Naive B cell (primary cell): ENCODE measurements around the gene TACC3. TPM values are rescaled to one million over a fixed set of nuclear protein-coding genes. Genes with fewer than 3 reads are reported as not detected.

Source experiments
- ATAC-seq, 2 donors: fragments of 150-1000 bp; cut with Tn5 transposase; 2 replicates each; pipeline ENCODE4 v1.10.0; 2021; ENCODE audit warnings: low read depth in 2 of 2, mild to moderate bottlenecking in 2 of 2, moderate library complexity in 2 of 2
- DNase-seq: peaks from one replicate; pipeline ENCODE4 v3.0.0; 2022
- H3K27ac Mint-ChIP-seq, 6 donors: one replicate each; pipeline ENCODE4 v1.8.0; 2020 to 2022; ENCODE audit warnings: mild to moderate bottlenecking in 6 of 6, mixed read lengths in 6 of 6, moderate library complexity in 5 of 6, inconsistent platforms in 2 of 6
- H3K27me3 Mint-ChIP-seq, 3 donors: one replicate each; pipeline ENCODE4 v1.8.0; 2021 to 2022; ENCODE audit warnings: mixed read lengths in 3 of 3, mild to moderate bottlenecking in 1 of 3
- H3K36me3 Mint-ChIP-seq, 2 donors: one replicate each; pipeline ENCODE4 v1.8.0; 2020 to 2022; ENCODE audit warnings: mixed read lengths in 2 of 2, inconsistent platforms in 1 of 2, mild to moderate bottlenecking in 1 of 2
- H3K4me1 Mint-ChIP-seq, 3 donors: one replicate each; pipeline ENCODE4 v1.8.0; 2020 to 2022; ENCODE audit warnings: mixed read lengths in 3 of 3, inconsistent platforms in 1 of 3, mild to moderate bottlenecking in 1 of 3, moderate library complexity in 1 of 3
- H3K4me3 Mint-ChIP-seq, 8 donors: one replicate each; pipeline ENCODE4 v1.8.0; 2020 to 2022; ENCODE audit warnings: mild to moderate bottlenecking in 8 of 8, mixed read lengths in 8 of 8, moderate library complexity in 8 of 8, inconsistent platforms in 2 of 8
- H3K9me3 Mint-ChIP-seq, 7 donors: one replicate each; pipeline ENCODE4 v1.8.0; 2020 to 2022; ENCODE audit warnings: mixed read lengths in 7 of 7, mild to moderate bottlenecking in 5 of 7, inconsistent platforms in 2 of 7, moderate library complexity in 1 of 7
- polyA plus RNA-seq, 6 donors: library from polyadenylated mRNA; unstranded; fragments of 300-500 nt; fragmentation: Illumina TruSeq; gene quantifications; one replicate each; pipeline ENCODE4 v1.2.3, GENCODE V29; 2021; ENCODE audit warnings: low read depth in 6 of 6

Gene TACC3
- polyA plus RNA-seq, 6 donors from 2014 or later = 15.0 to 21.0 (median 17.2) TPM

- H3K9me3 Mint-ChIP-seq = peaks cover 4 to 13% (median 7%) of the 10 kb centered on the region in 7 donors
- ATAC-seq (no peak), DNase-seq (no peak)
- no peak overlapping the region for H3K27ac Mint-ChIP-seq
- H3K4me1 Mint-ChIP-seq = peaks cover 0 to 4% (median 0%) of the 10 kb centered on the region in 3 donors
- no peaks in the 10 kb centered on the region for H3K27me3 Mint-ChIP-seq
- H3K4me3 Mint-ChIP-seq = no peak overlapping the region
- peaks cover 14 to 21% of the 10 kb centered on the region in 2 donors for H3K36me3 Mint-ChIP-seq
Observed at GRCh38 chr4:1736812-1737211, 15.5 kb downstream of the TACC3 start.

- DNase-seq (no peak), ATAC-seq (no peak)
- Mint-ChIP-seq H3K9me3 (peaks cover 4 to 13% (median 7%) of the 10 kb centered on the region in 7 donors), H3K36me3 (peaks cover 12 to 21% of the 10 kb centered on the region in 2 donors), H3K4me1 (peaks cover 0 to 4% (median 0%) of the 10 kb centered on the region in 3 donors), H3K4me3 (no peak overlapping the region), H3K27me3 (no peaks in the 10 kb centered on the region), H3K27ac (no peak overlapping the region)
Observed at GRCh38 chr4:1737666-1738065, 16.3 kb downstream of the TACC3 start.

DNA sequence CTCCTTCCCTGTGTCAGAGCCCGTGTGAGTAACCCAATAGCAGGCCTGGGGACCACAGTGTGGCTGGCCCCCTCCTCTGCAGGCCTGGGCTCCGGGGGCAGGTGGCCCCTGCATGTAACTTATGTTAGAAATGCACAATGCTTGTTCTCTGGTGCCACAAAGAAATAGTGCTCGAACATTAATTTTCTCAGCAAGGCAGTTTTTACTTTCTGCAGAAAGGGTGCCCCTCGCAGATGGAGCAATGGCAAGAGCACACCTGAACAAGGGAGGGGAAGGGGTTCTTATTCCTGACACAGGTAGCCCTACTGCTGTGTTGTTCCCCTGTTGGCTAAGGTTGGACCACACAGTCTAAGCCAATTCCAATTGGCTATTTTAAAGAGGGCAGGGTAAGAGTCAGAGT is 17.1 kb downstream of the TACC3 start:
- Mint-ChIP-seq H3K27me3 (no peaks in the 10 kb centered on the region), H3K27ac (peak overlapping the region in 1 of 6 donors; percentile 83), H3K9me3 (peaks cover 4 to 13% (median 7%) of the 10 kb centered on the region in 7 donors), H3K4me3 (peak overlapping the region in 1 of 8 donors; percentile 19), H3K36me3 (peaks cover 8 to 21% of the 10 kb centered on the region in 2 donors), H3K4me1 (peaks cover 0 to 4% (median 0%) of the 10 kb centered on the region in 3 donors)
- no peak for DNase-seq
- no peak for ATAC-seq

- H3K36me3 Mint-ChIP-seq = peaks cover 8 to 21% of the 10 kb centered on the region in 2 donors
- H3K27ac Mint-ChIP-seq = no peak overlapping the region
- ATAC-seq = no peak
- peaks cover 0 to 4% (median 0%) of the 10 kb centered on the region in 3 donors for H3K4me1 Mint-ChIP-seq
- no peak for DNase-seq
- H3K9me3 Mint-ChIP-seq = peaks cover 4 to 13% (median 7%) of the 10 kb centered on the region in 7 donors
- H3K27me3 Mint-ChIP-seq = no peaks in the 10 kb centered on the region
- H3K4me3 Mint-ChIP-seq = no peak overlapping the region
Observed at GRCh38 chr4:1739358-1739757, 18.0 kb downstream of the TACC3 start.

DNA sequence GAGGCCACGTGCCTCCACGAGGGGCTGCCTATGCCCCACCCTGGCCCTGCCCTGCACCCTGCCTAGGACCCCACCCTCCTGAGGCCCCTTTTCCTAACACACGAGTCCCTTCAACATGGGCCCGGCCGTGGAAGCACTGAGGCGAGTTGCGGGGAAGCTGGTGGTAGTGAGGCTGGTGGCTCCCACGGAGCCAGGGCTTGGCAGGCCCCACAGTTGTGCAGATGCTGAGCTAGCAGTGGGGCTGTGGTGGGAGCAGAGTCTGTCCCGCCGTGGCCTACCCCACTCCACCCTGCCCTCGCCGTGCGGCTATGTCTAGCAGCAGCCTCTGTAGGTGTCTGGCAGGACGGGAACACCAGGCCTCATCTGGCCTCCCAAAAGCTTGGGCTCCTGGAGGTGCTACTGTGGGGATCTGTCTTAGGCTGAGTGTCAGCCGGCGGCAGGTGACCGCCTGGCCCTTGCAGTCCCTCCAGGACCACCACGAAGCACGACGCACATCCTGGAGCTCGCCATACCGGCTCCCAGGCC is 18.8 kb downstream of the TACC3 start:
- Mint-ChIP-seq H3K27me3 (no peaks in the 10 kb centered on the region), H3K4me3 (no peak overlapping the region), H3K9me3 (peaks cover 4 to 13% (median 7%) of the 10 kb centered on the region in 7 donors), H3K4me1 (peaks cover 0 to 4% (median 0%) of the 10 kb centered on the region in 3 donors), H3K27ac (peak overlapping the region in 1 of 6 donors; percentile 50), H3K36me3 (peaks cover 8 to 21% of the 10 kb centered on the region in 2 donors)
- DNase-seq = no peak
- no peak for ATAC-seq

GRCh38 chr4:1741208-1741607 is 19.9 kb downstream of the TACC3 start:
- H3K27me3 Mint-ChIP-seq = no peaks in the 10 kb centered on the region
- H3K9me3 Mint-ChIP-seq = peaks cover 4 to 13% (median 7%) of the 10 kb centered on the region in 7 donors
- no peak for DNase-seq
- no peak for ATAC-seq
- no peak overlapping the region for H3K27ac Mint-ChIP-seq
- peak overlapping the region in 1 of 8 donors; percentile 66 for H3K4me3 Mint-ChIP-seq
- peaks cover 8 to 21% of the 10 kb centered on the region in 2 donors for H3K36me3 Mint-ChIP-seq
- H3K4me1 Mint-ChIP-seq = peaks cover 0 to 4% (median 0%) of the 10 kb centered on the region in 3 donors

DNA sequence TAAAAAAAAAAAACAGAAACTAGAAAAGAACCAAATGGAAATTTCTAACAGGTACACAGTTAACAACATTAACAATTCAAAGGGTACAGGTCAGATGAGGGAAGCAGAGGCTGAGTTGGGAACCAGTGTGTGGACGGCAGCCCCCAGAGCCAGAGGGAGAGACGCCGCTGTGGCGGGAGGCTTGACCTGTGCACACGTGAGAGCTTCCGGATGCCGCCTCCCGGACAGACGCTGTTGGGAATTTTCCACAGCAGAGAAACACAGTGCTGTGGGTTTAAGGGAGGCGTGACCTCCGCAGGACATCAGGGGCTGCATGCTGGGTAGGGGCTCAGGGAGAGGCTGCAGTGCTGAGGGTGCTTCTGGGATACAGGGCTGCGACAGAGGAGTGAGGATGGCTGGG is 22.2 kb downstream of the TACC3 start:
- Mint-ChIP-seq H3K27ac (peak overlapping the region in 2 of 6 donors; percentile 31 to 79), H3K36me3 (peaks cover 6 to 12% of the 10 kb centered on the region in 2 donors)

GRCh38 chr4:1743975-1744374 is 22.7 kb downstream of the TACC3 start:
- Mint-ChIP-seq H3K4me1 (no peaks in the 10 kb centered on the region), H3K27me3 (no peaks in the 10 kb centered on the region), H3K27ac (peak overlapping the region in 2 of 6 donors; percentile 31 to 76), H3K9me3 (peaks cover 0 to 2% (median 0%) of the 10 kb centered on the region in 7 donors), H3K36me3 (peaks cover 1 to 8% of the 10 kb centered on the region in 2 donors), H3K4me3 (no peak overlapping the region)
- DNase-seq (no peak), ATAC-seq (no peak)

More for the DNA sequence above, 22.2 kb downstream of the TACC3 start:
- no peak for ATAC-seq
- H3K4me1 Mint-ChIP-seq = peaks cover 0 to 3% (median 0%) of the 10 kb centered on the region in 3 donors
- no peaks in the 10 kb centered on the region for H3K27me3 Mint-ChIP-seq
- DNase-seq = no peak
- H3K4me3 Mint-ChIP-seq = no peak overlapping the region
- H3K9me3 Mint-ChIP-seq = peaks cover 3 to 6% (median 4%) of the 10 kb centered on the region in 7 donors

DNA sequence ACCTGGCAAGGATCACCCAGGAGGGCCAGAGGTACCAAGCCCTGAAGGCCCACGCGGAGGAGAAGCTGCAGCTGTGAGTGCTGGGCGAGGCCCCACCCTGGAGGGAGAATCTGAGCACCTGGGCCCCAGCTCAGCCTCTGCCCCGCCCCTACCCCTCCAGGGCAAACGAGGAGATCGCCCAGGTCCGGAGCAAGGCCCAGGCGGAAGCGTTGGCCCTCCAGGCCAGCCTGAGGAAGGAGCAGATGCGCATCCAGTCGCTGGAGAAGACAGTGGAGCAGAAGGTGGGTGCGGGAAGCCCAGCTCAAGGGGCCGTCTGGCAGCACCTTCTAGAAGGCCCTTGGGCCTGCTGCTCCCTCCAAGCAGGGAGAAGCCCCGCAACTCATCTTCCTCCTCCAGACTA is 23.2 kb downstream of the TACC3 start:
- H3K27me3 Mint-ChIP-seq = no peaks in the 10 kb centered on the region
- DNase-seq (no peak), ATAC-seq (no peak)
- peaks cover 0 to 6% of the 10 kb centered on the region in 2 donors for H3K36me3 Mint-ChIP-seq
- H3K4me3 Mint-ChIP-seq = peak overlapping the region in 1 of 8 donors; percentile 22
- H3K27ac Mint-ChIP-seq = no peak overlapping the region
- H3K4me1 Mint-ChIP-seq = no peaks in the 10 kb centered on the region
- no peaks in the 10 kb centered on the region for H3K9me3 Mint-ChIP-seq

DNA sequence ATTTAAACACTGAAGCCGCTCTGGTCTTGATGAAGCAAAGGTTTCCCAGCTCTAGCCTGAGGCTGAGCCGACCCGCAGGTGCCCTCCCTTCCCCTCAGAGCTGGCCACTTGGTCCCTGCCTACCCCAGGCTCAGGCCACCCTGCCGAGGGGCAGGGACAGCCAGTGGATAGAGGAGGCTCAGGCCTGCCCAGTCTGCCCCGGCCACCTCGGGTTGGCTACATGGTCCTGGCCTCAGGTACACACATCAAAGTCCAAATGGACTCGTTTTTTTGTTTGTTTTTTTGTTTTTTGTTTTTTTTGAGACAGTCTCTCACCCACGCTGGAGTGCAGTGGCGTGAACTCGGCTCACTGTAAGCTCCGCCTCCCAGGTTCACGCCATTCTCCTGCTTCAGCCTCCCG is 23.8 kb downstream of the TACC3 start:
- ATAC-seq (no peak), DNase-seq (no peak)
- Mint-ChIP-seq H3K27me3 (no peaks in the 10 kb centered on the region), H3K9me3 (no peaks in the 10 kb centered on the region), H3K27ac (no peak overlapping the region), H3K4me3 (no peak overlapping the region), H3K4me1 (no peaks in the 10 kb centered on the region), H3K36me3 (peaks cover 0 to 6% of the 10 kb centered on the region in 2 donors)

DNA sequence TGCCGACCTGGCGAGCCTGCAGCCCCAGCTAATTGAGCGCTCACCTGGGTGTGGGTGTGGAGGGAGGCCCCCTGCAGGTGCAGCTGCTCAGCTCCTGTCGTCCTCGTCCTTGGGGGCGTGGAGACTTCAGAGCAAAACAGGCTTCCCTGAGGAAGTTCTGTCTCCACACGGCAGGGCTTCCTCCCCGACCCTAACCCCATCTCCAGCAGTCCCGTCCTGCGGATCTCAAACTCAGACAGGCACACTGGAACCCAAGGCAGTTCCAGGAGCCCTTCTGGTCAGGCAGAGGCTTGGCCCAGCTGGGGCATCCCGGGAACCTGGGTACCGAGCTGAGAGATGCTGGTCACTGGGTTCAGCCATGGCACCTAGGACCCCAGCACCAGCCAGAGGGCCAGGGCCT is 24.4 kb downstream of the TACC3 start:
- no peak overlapping the region for H3K4me3 Mint-ChIP-seq

GRCh38 chr4:1746265-1746691 is 25.0 kb downstream of the TACC3 start:
- H3K27me3 Mint-ChIP-seq = peaks cover 0 to 5% (median 0%) of the 10 kb centered on the region in 3 donors
- DNase-seq (peak; percentile 80), ATAC-seq (peak; percentile 85 to 86)
- H3K36me3 Mint-ChIP-seq = no peaks in the 10 kb centered on the region
- H3K4me1 Mint-ChIP-seq = peaks cover 0 to 5% (median 0%) of the 10 kb centered on the region in 3 donors
- H3K27ac Mint-ChIP-seq = no peak overlapping the region
- no peaks in the 10 kb centered on the region for H3K9me3 Mint-ChIP-seq
- no peak overlapping the region for H3K4me3 Mint-ChIP-seq

More for the DNA sequence above, 24.4 kb downstream of the TACC3 start:
- peaks cover 0 to 2% (median 0%) of the 10 kb centered on the region in 3 donors for H3K27me3 Mint-ChIP-seq
- peaks cover 0 to 5% of the 10 kb centered on the region in 2 donors for H3K36me3 Mint-ChIP-seq
- no peak overlapping the region for H3K27ac Mint-ChIP-seq
- peaks cover 0 to 4% (median 0%) of the 10 kb centered on the region in 3 donors for H3K4me1 Mint-ChIP-seq
- ATAC-seq (no peak), DNase-seq (no peak)
- H3K9me3 Mint-ChIP-seq = no peaks in the 10 kb centered on the region

DNA sequence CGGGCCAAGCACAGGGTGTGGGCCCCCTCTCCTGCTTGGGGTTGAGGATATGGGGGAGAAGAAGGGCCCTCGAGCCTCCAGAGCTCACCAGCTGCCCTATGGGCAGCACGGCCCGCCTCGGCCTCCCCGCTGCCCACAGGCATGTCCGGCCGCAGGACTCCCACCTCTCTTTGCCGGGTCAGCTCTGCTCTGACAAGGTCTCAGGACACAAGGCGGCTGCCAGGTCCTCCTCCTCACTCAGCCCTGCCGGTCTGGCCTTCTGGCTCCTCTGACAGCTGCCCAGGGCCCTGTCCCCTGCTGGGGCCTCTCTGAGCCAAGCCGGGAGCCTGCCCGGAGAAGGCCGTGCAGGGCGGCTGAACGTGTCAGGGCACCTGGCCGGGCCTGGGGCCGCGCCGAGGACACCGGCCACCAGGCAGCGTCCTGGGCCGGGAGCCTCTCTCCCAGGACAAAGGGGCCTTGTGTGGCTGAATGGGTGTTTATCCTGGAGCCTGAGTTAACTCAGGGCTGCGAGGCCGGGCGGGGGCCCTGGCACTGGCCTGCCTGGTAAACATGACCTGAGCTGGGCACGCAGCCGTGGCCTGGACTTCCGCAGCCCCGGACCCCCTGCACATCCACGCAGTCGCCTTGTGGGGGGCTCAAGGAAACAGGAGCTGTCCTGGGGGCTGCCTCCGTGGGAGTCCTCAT is 25.7 kb downstream of the TACC3 start:
- no peak overlapping the region for H3K4me3 Mint-ChIP-seq
- H3K36me3 Mint-ChIP-seq = no peaks in the 10 kb centered on the region
- no peak overlapping the region for H3K27ac Mint-ChIP-seq
- peaks cover 0 to 5% (median 0%) of the 10 kb centered on the region in 3 donors for H3K27me3 Mint-ChIP-seq
- H3K9me3 Mint-ChIP-seq = no peaks in the 10 kb centered on the region
- H3K4me1 Mint-ChIP-seq = peaks cover 0 to 5% (median 0%) of the 10 kb centered on the region in 3 donors
- ATAC-seq (no peak), DNase-seq (no peak)

GRCh38 chr4:1747603-1747967 is 26.3 kb downstream of the TACC3 start:
- ATAC-seq = no peak
- H3K4me3 Mint-ChIP-seq = no peak overlapping the region
- no peak overlapping the region for H3K27ac Mint-ChIP-seq

More at GRCh38 chr4:1747603-1747967, 26.3 kb downstream of the TACC3 start:
- Mint-ChIP-seq H3K4me1 (peaks cover 0 to 5% (median 0%) of the 10 kb centered on the region in 3 donors), H3K27me3 (peaks cover 0 to 5% (median 0%) of the 10 kb centered on the region in 3 donors), H3K9me3 (no peaks in the 10 kb centered on the region), H3K36me3 (no peaks in the 10 kb centered on the region)
- DNase-seq = no peak
